Measurements from ENCODE around the gene OTOA.
"Not testable (repeated sequence)": the region's sequence is repeated elsewhere in the genome, so short reads cannot be mapped to it uniquely, and the experiment has no call there.

OTOA gene

GRCh38 chr16:21663889-21664647 lies at the start of gene OTOA:
TSS of gene OTOA (plus strand) at chr16:21663968. CDS start at chr16:21678515, 14,547 bp downstream.
- no peak for DNase-seq

GRCh38 chr16:21614896-21615295 lies 48.9 kb upstream of the OTOA start:
- no peak for DNase-seq

- DNase-seq, result no peak
These were observed 46.2 kb upstream of the OTOA start for GRCh38 chr16:21617607-21618006.

GRCh38 chr16:21618281-21618680 lies 45.5 kb upstream of the OTOA start:
- no peak for DNase-seq

GRCh38 chr16:21619765-21620425 lies 43.9 kb upstream of the OTOA start:
- DNase-seq, result no peak

GRCh38 chr16:21620592-21620991 lies 43.2 kb upstream of the OTOA start:
- no peak for DNase-seq

- DNase-seq, result no peak
These were observed 41.2 kb upstream of the OTOA start for GRCh38 chr16:21622545-21622944.

- DNase-seq, result no peak
These were observed 38.7 kb upstream of the OTOA start for GRCh38 chr16:21625026-21625425.

- DNase-seq, result no peak
These were observed 37.0 kb upstream of the OTOA start for GRCh38 chr16:21626659-21627277.

- DNase-seq, result no peak
These were observed 35.5 kb upstream of the OTOA start for GRCh38 chr16:21628121-21628726.

- no peak for DNase-seq
These were observed 35.0 kb upstream of the OTOA start for GRCh38 chr16:21628772-21629171.

- DNase-seq, result not testable (repeated sequence)
These were observed 33.9 kb upstream of the OTOA start for GRCh38 chr16:21629616-21630539.

- DNase-seq, result not testable (repeated sequence)
These were observed 32.9 kb upstream of the OTOA start for GRCh38 chr16:21630866-21631265.

- DNase-seq, result not testable (repeated sequence)
These were observed 32.4 kb upstream of the OTOA start for GRCh38 chr16:21631376-21631775.

GRCh38 chr16:21631951-21632575 lies 31.7 kb upstream of the OTOA start:
- not testable (repeated sequence) for DNase-seq

- DNase-seq, result no peak
These were observed 29.6 kb upstream of the OTOA start for GRCh38 chr16:21634216-21634615.

- DNase-seq, result not testable (repeated sequence)
These were observed 28.1 kb upstream of the OTOA start for GRCh38 chr16:21635694-21636093.

- DNase-seq, result no peak
These were observed 26.5 kb upstream of the OTOA start for GRCh38 chr16:21637032-21637968.

- DNase-seq, result no peak
These were observed 25.2 kb upstream of the OTOA start for GRCh38 chr16:21638573-21638975.

- DNase-seq, result no peak
These were observed 24.3 kb upstream of the OTOA start for GRCh38 chr16:21639493-21639892.

GRCh38 chr16:21641916-21642315 lies 21.9 kb upstream of the OTOA start:
- DNase-seq, result no peak

Data from hippocampal formation (tissue), 2 donors.